ENCODE results near the gene ARV1. TPM values are rescaled to one million over a fixed set of nuclear protein-coding genes. Genes with fewer than 3 reads are reported as not detected.

ARV1 gene
- total RNA-seq (10 to 100 TPM; 19.8 to 28.3 (median 26.0) TPM), polyA plus RNA-seq (10 to 100 TPM; 26.9 to 60.3 TPM)
- long read RNA-seq, donor 1, transcript ARV1-201 (6 exons, 1,335 nt): major isoform, 11 of 12 reads
- long read RNA-seq, donor 1, partial matches to known transcripts: 0 of 12 reads
- long read RNA-seq, donor 1, other reads (novel, unspliced or antisense): 1 of 12 reads
- long read RNA-seq, donor 2, transcript ARV1-201 (6 exons, 1,335 nt): major isoform, 16 of 17 reads
- long read RNA-seq, donor 2, partial matches to known transcripts: 0 of 17 reads
- long read RNA-seq, donor 2, other reads (novel, unspliced or antisense): 1 of 17 reads
- long read RNA-seq, donor 3, transcript ARV1-201 (6 exons, 1,335 nt): major isoform, 14 of 20 reads
- long read RNA-seq, donor 3, partial matches to known transcripts: 0 of 20 reads
- long read RNA-seq, donor 3, other reads (novel, unspliced or antisense): 5 of 20 reads

- intact Hi-C loops (cut with DNase I): loop anchor here in 1 of 10 donors (5.0 kb wide), 1 partner anchor 59 kb away; no protein-coding TSS in a partner anchor
Measured at GRCh38 chr1:230978491-230979388, at the start of gene ARV1, which contains the start of gene TTC13. ARV1 (plus strand) TSS chr1:230979094; CDS start chr1:230979106, 12 bp downstream. TTC13 (minus strand) TSS chr1:230978861; CDS start chr1:230978830, 31 bp downstream.

GRCh38 chr1:230930986-230931385 lies 47.9 kb upstream of the ARV1 start:
- no peak for DNase-seq
- no peak for ATAC-seq
- peaks cover 0 to 97% (median 18%) of the 10 kb centered on the region in 9 donors for H3K36me3 ChIP-seq
- intact Hi-C loops (cut with DNase I): no loop called here
- no peak overlapping the region for H3K27ac ChIP-seq
- no peaks in the 10 kb centered on the region for H3K9me3 ChIP-seq
- 95% methylated on average over 3 of the region's 3 CpGs for WGBS, 2 donors
- H3K4me3 ChIP-seq: no peak overlapping the region
- TF ChIP-seq, protein P1, sequence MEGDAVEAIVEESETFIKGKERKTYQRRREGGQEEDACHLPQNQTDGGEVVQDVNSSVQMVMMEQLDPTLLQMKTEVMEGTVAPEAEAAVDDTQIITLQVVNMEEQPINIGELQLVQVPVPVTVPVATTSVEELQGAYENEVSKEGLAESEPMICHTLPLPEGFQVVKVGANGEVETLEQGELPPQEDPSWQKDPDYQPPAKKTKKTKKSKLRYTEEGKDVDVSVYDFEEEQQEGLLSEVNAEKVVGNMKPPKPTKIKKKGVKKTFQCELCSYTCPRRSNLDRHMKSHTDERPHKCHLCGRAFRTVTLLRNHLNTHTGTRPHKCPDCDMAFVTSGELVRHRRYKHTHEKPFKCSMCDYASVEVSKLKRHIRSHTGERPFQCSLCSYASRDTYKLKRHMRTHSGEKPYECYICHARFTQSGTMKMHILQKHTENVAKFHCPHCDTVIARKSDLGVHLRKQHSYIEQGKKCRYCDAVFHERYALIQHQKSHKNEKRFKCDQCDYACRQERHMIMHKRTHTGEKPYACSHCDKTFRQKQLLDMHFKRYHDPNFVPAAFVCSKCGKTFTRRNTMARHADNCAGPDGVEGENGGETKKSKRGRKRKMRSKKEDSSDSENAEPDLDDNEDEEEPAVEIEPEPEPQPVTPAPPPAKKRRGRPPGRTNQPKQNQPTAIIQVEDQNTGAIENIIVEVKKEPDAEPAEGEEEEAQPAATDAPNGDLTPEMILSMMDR (IDR thresholded peaks at IDR 0.05): no peak
- no peaks in the 10 kb centered on the region for H3K4me1 ChIP-seq
- H3K27me3 ChIP-seq: no peaks in the 10 kb centered on the region

More at GRCh38 chr1:230978491-230979388, at the start of gene ARV1, which contains the start of gene TTC13:
- no peaks in the 10 kb centered on the region for H3K9me3 ChIP-seq
- peak within 1 kb of the TSS; percentile 72 to 89 (median 78) for H3K27ac ChIP-seq
- peak within 1 kb of the TSS; percentile 65 to 98 (median 80) for H3K4me3 ChIP-seq
- WGBS, 2 donors: 0% methylated on average over 62 to 79 of the region's 79 CpGs
- peak; percentile 98 for DNase-seq
- peaks cover 5 to 44% (median 27%) of the 10 kb centered on the region in 9 donors for H3K4me1 ChIP-seq
- ATAC-seq: peak; percentile 99 to 100 (median 100)
- no peaks in the 10 kb centered on the region for H3K27me3 ChIP-seq
- TF ChIP-seq, protein P1 (IDR thresholded peaks at IDR 0.05): peak in 6 of 9 donors; percentile 13 to 47 (median 34)
- H3K36me3 ChIP-seq: peaks cover 0 to 38% (median 0%) of the 10 kb centered on the region in 9 donors

DNA sequence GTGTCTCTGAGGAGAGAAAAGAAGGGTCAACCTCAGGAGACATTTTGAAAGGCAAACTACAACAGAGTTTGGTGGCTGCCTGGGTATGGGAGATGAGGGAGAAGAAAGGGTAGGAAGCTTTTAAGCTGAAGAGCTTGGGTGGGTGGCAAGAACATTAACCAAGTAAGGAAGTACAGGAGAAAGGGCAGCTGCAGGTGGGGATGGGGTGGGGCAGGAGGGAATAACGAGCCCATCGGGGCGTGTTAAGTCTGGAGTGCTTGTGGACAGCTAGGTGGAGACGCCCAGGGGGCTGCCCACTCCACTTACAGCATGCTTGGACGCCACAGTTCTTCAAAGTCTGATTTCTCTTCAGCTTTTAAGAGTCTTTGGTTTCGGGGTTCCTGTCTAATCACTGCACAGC lies 43.0 kb upstream of the ARV1 start:
- 89 to 96% methylated on average over 6 of the region's 6 CpGs for WGBS, 2 donors
- DNase-seq (no peak), ATAC-seq (no peak)
- H3K9me3 ChIP-seq: no peaks in the 10 kb centered on the region
- no peaks in the 10 kb centered on the region for H3K27me3 ChIP-seq
- intact Hi-C loops (cut with DNase I): no loop called here
- H3K27ac ChIP-seq: no peak overlapping the region
- TF ChIP-seq, protein P1 (IDR thresholded peaks at IDR 0.05): no peak
- peaks cover 0 to 68% (median 4%) of the 10 kb centered on the region in 9 donors for H3K36me3 ChIP-seq
- no peaks in the 10 kb centered on the region for H3K4me1 ChIP-seq
- H3K4me3 ChIP-seq: no peak overlapping the region

DNA sequence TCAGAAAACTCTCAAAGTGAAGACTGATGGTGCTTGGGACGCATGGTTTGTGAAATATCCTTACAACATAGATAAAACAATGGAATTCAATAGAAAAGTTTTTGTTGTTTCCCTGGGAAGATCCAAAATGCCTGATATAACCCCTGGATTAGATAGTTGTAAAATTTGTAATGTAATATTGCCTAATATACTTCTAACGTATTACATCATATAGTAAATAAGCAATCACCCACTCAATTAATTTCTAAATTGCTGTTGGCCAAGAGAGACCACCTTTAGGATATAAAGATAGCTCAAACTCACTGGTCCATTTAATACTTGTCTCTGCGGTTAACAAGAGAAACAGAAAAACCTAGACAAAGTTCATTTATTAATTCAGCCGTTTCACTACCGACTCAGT lies 42.4 kb upstream of the ARV1 start:
- intact Hi-C loops (cut with DNase I): no loop called here
- no peak overlapping the region for H3K27ac ChIP-seq
- peaks cover 0 to 62% (median 4%) of the 10 kb centered on the region in 9 donors for H3K36me3 ChIP-seq
- ATAC-seq (no peak), DNase-seq (no peak)
- H3K4me1 ChIP-seq: no peaks in the 10 kb centered on the region
- TF ChIP-seq, protein P1 (IDR thresholded peaks at IDR 0.05): no peak
- H3K27me3 ChIP-seq: no peaks in the 10 kb centered on the region
- H3K4me3 ChIP-seq: no peak overlapping the region
- WGBS, 2 donors: 78 to 87% methylated on average over 5 of the region's 5 CpGs
- no peaks in the 10 kb centered on the region for H3K9me3 ChIP-seq
